Measurements from ENCODE around the gene SLC17A8.

SLC17A8 gene

GRCh38 chr12:100433701-100434100 lies 76.8 kb downstream of the SLC17A8 start:
- H3K36me3 ChIP-seq: no peaks in the 10 kb centered on the region
- no peaks in the 10 kb centered on the region for H3K27me3 ChIP-seq
- H3K4me1 ChIP-seq: no peaks in the 10 kb centered on the region
- no peak for DNase-seq
- TF ChIP-seq CTCF (IDR thresholded peaks at IDR 0.05): no peak
- H3K9me3 ChIP-seq: no peaks in the 10 kb centered on the region
- no peak overlapping the region for H3K27ac ChIP-seq
- no peak overlapping the region for H3K4me3 ChIP-seq
- intact Hi-C loops (cut with DNase I; ENCODE audit: low total_unique reads): no loop called here

- H3K27me3 ChIP-seq: no peaks in the 10 kb centered on the region
- H3K27ac ChIP-seq: no peak overlapping the region
- intact Hi-C loops (cut with DNase I; ENCODE audit: low total_unique reads): no loop called here
- no peak overlapping the region for H3K4me3 ChIP-seq
- H3K36me3 ChIP-seq: no peaks in the 10 kb centered on the region
- TF ChIP-seq CTCF (IDR thresholded peaks at IDR 0.05): no peak
- DNase-seq: no peak
- no peaks in the 10 kb centered on the region for H3K4me1 ChIP-seq
- no peaks in the 10 kb centered on the region for H3K9me3 ChIP-seq
Observed at GRCh38 chr12:100434177-100434576, 77.3 kb downstream of the SLC17A8 start.

- Histone ChIP-seq H3K36me3 (no peaks in the 10 kb centered on the region), H3K4me1 (no peaks in the 10 kb centered on the region), H3K9me3 (no peaks in the 10 kb centered on the region), H3K27me3 (no peaks in the 10 kb centered on the region), H3K27ac (no peak overlapping the region), H3K4me3 (no peak overlapping the region)
- intact Hi-C loops (cut with DNase I; ENCODE audit: low total_unique reads): no loop called here
- TF ChIP-seq CTCF (IDR thresholded peaks at IDR 0.05): no peak
- DNase-seq: no peak
Observed at GRCh38 chr12:100435957-100436356, 79.1 kb downstream of the SLC17A8 start.

- intact Hi-C loops (cut with DNase I; ENCODE audit: low total_unique reads): no loop called here
- no peak for TF ChIP-seq CTCF (IDR thresholded peaks at IDR 0.05)
- H3K36me3 ChIP-seq: no peaks in the 10 kb centered on the region
- H3K27me3 ChIP-seq: no peaks in the 10 kb centered on the region
- H3K4me3 ChIP-seq: no peak overlapping the region
- H3K4me1 ChIP-seq: no peaks in the 10 kb centered on the region
- no peaks in the 10 kb centered on the region for H3K9me3 ChIP-seq
- H3K27ac ChIP-seq: no peak overlapping the region
- no peak for DNase-seq
Observed at GRCh38 chr12:100437038-100437841, 80.4 kb downstream of the SLC17A8 start.

GRCh38 chr12:100439797-100440196 lies 82.9 kb downstream of the SLC17A8 start:
- no peak overlapping the region for H3K4me3 ChIP-seq
- intact Hi-C loops (cut with DNase I; ENCODE audit: low total_unique reads): no loop called here
- no peak for DNase-seq
- no peaks in the 10 kb centered on the region for H3K27me3 ChIP-seq
- no peaks in the 10 kb centered on the region for H3K9me3 ChIP-seq
- no peak overlapping the region for H3K27ac ChIP-seq
- no peaks in the 10 kb centered on the region for H3K36me3 ChIP-seq
- no peaks in the 10 kb centered on the region for H3K4me1 ChIP-seq
- no peak for TF ChIP-seq CTCF (IDR thresholded peaks at IDR 0.05)
